HG02763 (cell line): ENCODE results near the gene HLA-DRA.
A peak's percentile ranks its signal among the peaks of the same experiment; 100 is the strongest.
"Not testable (repeated sequence)": the region's sequence is repeated elsewhere in the genome, so short reads cannot be mapped to it uniquely, and the experiment has no call there.

Experiments used
- ATAC-seq: cut with Tn5 transposase; IDR thresholded peaks from one replicate; pipeline ENCODE4 v1.9.1; 2021; ENCODE audit warnings: mild to moderate bottlenecking, moderate library complexity; ENCODE audit not compliant: unreplicated experiment

Gene HLA-DRA

DNA sequence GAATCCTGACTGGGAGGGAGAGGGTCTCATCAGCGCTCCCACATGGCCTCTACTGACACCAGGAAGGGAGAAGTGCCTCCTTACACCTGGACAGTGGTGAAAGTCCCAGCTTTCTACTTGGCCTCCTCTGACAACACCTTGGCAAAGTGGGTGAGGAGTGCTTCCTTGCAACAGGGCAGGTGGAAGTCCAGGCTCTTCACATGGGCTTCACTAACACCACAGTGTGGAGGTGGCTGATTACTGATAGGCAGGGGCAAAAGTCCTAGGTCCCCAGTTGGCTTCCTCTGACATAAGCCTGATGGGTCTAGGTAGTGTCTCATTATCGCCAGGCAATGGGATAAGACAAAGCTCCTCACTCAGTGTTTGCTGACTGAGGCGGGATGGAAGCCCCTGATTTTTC is 9.5 kb upstream of the HLA-DRA start:
- no peak for ATAC-seq

DNA sequence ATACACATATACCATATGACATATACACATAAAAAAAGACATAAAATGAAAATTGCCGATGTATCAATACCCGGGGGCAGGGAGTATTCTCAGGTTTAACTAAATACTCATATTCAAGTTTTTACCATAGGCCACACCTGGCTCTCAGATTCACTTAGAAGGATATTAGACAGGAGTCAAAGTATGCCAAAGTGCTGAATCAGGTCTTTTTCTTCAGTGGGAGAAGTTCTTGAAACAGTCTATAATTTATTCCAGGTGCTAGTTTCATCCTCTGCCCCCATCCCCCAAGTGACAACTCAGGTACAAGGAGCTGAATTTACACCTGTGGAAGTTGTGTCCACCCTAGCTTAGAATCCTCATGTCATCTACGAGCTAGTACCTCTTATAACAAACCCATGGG is 8.5 kb upstream of the HLA-DRA start:
- no peak for ATAC-seq

GRCh38 chr6:32432050-32432450 is 7.6 kb upstream of the HLA-DRA start:
- ATAC-seq = no peak

GRCh38 chr6:32433950-32434349 is 5.7 kb upstream of the HLA-DRA start:
- not testable (repeated sequence) for ATAC-seq

DNA sequence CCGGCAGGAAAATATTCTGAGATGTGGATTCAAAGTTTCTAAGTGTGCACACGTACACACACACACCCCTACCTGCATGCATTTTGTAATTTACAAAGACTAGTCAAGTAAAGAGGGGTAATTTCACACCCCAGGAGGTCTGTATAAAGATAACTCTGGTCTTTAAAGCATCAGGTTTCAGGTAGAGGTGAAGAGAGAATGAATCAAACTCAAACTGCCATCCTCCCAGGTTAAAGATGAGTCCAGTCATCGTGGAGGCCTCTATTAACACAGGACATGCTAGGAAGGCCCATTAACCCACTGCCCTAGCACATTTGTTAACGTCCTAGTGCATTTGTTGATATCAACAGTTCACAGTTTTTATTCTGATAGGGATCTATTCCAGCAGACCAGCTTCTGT is 3.5 kb upstream of the HLA-DRA start:
- ATAC-seq = no peak

DNA sequence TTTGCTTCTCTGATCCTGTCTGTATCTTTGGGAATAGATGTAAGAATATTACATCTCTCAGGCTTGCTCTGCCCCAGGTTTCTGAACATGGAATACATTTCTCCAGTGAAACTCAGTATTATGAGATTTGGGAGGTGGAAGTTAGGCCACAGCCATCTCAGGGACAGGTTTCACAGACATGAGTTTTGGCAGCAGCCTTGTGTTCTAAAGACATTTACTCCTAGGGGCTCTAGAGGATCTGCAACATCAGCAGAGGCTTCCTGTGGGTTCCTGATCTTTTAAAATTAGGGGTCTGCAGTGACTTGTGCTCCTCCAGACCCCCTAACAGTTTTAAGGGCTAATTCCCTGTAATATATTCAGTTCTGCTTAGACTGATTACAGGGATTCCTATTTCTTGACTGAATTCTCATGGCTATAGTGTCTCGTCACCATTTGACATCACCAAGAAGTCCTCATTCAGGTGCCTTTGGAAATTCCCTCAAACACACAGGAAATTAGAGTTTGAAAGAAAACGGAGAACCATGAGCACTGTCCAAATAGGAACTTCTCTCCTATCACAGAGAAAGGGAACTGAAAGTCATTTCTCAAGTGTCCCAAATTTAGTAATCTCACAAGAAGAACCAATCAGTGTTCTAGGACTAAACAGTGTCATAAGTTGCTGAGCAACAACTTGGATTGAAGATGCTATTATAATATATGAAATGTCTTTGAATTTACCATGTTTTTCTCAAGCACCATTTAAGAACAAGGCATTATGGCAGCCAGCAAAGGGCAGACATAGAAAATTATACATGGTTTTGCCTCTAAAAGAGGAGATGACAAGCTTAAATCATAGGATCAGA is 2.5 kb upstream of the HLA-DRA start:
- ATAC-seq = peak; percentile 65

DNA sequence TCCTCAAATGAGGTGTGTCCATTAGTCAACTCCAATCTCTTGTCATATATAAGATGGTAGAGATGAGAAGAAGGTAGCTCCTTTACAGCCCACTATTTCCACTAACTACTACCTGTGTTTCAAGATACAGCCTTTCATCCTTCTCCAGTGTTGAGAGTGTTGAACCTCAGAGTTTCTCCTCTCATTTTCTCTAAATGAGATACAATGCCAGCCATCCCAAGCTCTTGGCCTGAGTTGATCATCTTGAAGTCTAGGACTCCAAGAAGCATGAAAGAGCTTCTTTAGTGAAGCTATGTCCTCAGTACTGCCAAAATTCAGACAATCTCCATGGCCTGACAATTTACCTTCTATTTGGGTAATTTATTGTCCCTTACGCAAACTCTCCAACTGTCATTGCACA is 548 bp upstream of the HLA-DRA start:
- no peak for ATAC-seq

DNA sequence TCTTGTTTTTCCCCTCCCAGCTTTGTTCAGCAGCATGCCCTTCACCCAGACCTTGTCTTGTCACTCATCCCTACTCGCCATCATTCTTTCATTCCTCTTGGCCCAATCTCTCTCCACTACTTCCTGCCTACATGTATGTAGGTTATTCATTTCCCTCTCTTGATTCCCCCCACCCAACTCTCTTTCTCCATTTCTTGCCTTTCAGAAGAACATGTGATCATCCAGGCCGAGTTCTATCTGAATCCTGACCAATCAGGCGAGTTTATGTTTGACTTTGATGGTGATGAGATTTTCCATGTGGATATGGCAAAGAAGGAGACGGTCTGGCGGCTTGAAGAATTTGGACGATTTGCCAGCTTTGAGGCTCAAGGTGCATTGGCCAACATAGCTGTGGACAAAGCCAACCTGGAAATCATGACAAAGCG is 2.6 kb downstream of the HLA-DRA start:
- ATAC-seq = no peak

DNA sequence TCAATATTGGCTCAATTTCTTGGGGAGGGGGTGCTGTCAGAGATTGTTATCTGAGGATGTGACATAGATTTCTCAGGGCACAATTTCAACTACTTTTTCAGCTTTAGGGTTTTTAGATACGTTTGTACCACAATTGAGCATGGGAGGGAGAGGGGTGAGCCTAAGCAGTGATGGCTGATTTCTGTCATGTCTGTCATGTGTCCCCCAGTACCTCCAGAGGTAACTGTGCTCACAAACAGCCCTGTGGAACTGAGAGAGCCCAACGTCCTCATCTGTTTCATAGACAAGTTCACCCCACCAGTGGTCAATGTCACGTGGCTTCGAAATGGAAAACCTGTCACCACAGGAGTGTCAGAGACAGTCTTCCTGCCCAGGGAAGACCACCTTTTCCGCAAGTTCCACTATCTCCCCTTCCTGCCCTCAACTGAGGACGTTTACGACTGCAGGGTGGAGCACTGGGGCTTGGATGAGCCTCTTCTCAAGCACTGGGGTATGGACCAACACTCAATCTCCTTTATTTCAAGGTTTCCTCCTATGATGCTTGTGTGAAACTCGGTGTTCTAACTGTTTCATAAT is 3.4 kb downstream of the HLA-DRA start:
- no peak for ATAC-seq

GRCh38 chr6:32444433-32444832 is 4.7 kb downstream of the HLA-DRA start:
- no peak for ATAC-seq

- ATAC-seq = no peak
These were observed 5.7 kb downstream of the HLA-DRA start for GRCh38 chr6:32445321-32445854.

DNA sequence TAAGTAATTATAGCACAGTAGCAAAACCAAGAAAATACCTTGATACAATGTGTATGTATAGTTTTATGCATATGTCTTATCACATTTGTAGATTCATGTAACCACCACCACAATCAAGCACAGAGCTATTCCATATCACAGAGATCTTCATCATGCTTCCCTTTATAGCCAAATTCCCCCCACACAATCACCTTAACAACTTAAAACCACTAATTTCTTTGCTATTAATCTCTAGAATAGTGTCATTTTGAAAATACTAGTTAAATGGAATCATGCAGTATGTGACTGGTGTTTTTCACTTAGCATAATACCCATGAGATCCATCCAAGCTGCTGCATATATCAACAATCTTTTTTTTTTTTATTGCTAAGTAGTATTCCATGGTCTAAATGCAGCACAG is 8.2 kb downstream of the HLA-DRA start:
- no peak for ATAC-seq

DNA sequence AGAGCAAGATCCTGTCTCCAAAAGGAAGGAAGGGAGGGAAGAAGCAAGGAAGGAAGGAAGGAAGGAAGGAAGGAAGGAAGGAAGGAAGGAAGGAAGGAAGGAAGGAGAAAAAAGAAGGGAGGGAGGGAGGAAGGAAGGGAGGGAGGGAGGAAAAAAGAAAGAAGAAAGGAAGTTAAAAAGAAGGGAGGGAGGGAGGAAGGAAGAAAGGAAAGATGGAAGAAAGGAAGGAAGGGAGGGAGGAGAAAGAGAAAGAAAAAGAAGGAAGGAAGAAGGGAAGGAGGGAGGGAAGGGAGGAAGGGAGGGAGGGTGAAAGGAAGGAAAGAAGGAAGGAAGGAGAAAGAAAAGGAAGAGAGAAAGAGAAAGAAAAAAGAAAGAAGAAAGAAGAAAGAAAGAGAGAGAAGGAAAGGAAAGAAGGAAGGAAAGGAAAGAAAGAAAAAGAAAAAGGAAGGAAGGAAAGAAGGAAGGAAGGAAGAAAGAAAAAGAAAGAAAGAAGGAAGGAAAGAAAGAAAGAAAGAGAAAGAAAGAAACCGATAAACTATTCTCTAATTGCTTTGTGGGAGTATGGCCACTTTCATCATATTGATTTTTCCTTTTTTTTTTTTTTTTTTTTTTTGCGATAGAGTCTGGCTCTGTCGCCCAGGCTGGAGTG is 9.5 kb downstream of the HLA-DRA start:
- ATAC-seq = no peak

- no peak for ATAC-seq
These were observed 17.4 kb downstream of the HLA-DRA start for GRCh38 chr6:32457054-32457453.

- no peak for ATAC-seq
These were observed 20.2 kb downstream of the HLA-DRA start for GRCh38 chr6:32459781-32460424.

DNA sequence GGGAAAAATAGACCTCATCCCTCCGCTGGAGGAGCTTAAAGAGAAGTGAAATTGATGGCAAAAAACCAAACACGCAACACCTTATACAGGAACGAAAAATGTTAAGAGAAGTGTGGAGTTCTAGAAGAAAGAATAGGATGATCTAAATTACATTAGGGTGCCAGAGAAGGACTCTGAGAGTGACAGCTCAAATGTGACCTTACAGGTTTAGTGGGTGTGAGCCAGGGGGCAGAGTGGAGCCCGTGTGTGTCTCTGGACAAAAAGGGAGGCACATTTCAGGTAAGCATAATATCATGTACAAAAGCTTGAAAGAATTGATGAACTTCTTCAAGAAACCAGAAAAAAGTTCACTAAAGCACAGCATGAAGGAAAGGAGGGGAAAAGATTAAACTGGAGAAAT is 20.8 kb downstream of the HLA-DRA start:
- no peak for ATAC-seq

DNA sequence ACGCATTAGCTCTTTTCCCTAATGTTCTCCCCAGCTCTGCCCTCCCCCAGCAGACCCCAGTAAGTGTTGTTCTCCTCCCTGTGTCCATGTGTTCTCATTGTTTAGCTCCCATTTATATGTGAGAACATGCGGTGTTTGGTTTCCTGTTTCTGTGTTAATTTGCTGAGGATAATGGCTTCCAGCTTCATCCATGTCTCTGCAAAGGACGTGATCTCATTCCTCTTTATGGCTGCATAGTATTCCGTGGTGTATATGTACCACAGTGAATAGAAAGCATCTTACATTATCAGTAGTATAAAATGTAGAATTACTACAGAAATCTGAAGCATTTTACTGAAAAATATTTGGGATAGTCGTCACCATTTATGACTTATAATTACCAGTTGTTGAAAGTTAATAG is 21.8 kb downstream of the HLA-DRA start:
- no peak for ATAC-seq

- ATAC-seq = no peak
These were observed 22.9 kb downstream of the HLA-DRA start for GRCh38 chr6:32462609-32463008.

GRCh38 chr6:32467743-32468503 is 28.2 kb downstream of the HLA-DRA start:
- not testable (repeated sequence) for ATAC-seq

DNA sequence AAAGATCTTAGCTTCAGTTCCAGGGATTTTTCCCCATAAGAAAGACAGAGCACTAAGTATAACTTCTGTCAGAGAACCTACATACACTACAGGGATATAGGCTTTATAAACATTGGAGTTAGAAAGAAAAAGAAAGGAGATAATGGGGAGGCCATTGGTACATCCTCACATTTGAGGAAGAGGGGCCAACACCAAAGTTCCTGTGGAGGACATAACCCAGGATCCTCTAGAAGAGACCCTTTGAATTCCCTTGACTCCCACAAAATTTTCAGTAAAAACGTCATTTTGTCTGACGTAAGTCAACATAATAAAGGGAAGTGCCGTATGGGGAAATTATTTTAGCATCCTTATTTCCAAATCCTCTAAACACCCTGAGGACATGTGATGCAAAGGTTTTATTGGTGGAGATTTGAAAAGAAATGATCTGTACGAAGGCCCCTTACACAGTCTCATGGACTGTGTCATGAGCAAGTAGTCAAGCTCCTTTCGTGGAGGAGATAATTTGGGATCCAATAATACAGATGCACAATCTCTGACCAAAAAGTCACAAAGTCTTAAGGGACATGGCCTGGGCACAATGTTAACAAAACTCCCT is 33.2 kb downstream of the HLA-DRA start:
- no peak for ATAC-seq
